SH-SY5Y (cell line): Measurements from ENCODE around the gene OVOL3.

ENCODE experiments used
- GATA2 ChIP-seq: IDR thresholded peaks from 2 replicates; pipeline ENCODE4 v1.6.1; 2011; ENCODE audit warnings: mild to moderate bottlenecking, low read depth, low read length
- GATA3 ChIP-seq: IDR thresholded peaks from 2 replicates; pipeline ENCODE4 v1.6.1; 2011; ENCODE audit warnings: low read depth, mild to moderate bottlenecking, low read length, moderate library complexity

- TF ChIP-seq GATA3 = no peak
- TF ChIP-seq GATA2 = no peak
Measured at GRCh38 chr19:36121486-36122124, 10.7 kb downstream of the OVOL3 start.
